Ascending aorta (tissue), 2 donors: ENCODE measurements around the gene PCGF6. TPM values are rescaled to one million over a fixed set of nuclear protein-coding genes. Genes with fewer than 3 reads are reported as not detected.
A peak's percentile ranks its signal among the peaks of the same experiment; 100 is the strongest.

Experiments used
- DNase-seq, 2 donors: peaks; one replicate each; pipeline ENCODE4 v3.0.0-alpha.2; 2019; ENCODE audit warnings: low spot score in 2 of 2
- H3K27ac ChIP-seq, 2 donors: fragments of 200-600 bp; sonication (generic); one replicate each; pipeline ENCODE4 v1.5.1; 2016 to 2017; ENCODE audit warnings: mild to moderate bottlenecking in 1 of 2
- H3K27me3 ChIP-seq: fragments of 200-600 bp; sonication (generic); one replicate; pipeline ENCODE4 v1.5.1; 2017
- H3K36me3 ChIP-seq, 2 donors: fragments of 200-600 bp; sonication (generic); one replicate each; pipeline ENCODE4 v1.5.1; 2016
- H3K4me1 ChIP-seq, 2 donors: fragments of 200-600 bp; sonication (generic); one replicate each; pipeline ENCODE4 v1.5.1; 2016 to 2017; ENCODE audit warnings: mild to moderate bottlenecking in 1 of 2
- H3K4me3 ChIP-seq, 2 donors: fragments of 200-600 bp; sonication (generic); one replicate each; pipeline ENCODE4 v1.5.1; 2016 to 2017; ENCODE audit warnings: mild to moderate bottlenecking in 1 of 2
- H3K9me3 ChIP-seq, 2 donors: fragments of 200-600 bp; sonication (generic); one replicate each; pipeline ENCODE4 v1.5.1; 2016
- intact Hi-C: fragments of 100-400 bp; cut with DNase I; formaldehyde crosslinking; loops from one replicate; pipeline ENCODE4 v1.15.1; 2023
- total RNA-seq: library from RNA; depleted of rRNA; stranded (reverse); fragments of >200 nt; gene quantifications from one replicate; pipeline ENCODE4 v1.1.0, GENCODE V29; 2016
- TF ChIP-seq, protein P1 (sequence below), 3 experiments: fragments of 200-600 bp in 2 of 3; fragments of 450-650 bp in 1 of 3; sonication (generic) in 2 of 3; IDR thresholded peaks; one replicate each; pipeline ENCODE4 v1.5.1; 2016 to 2019; ENCODE audit warnings: antibody characterized with exemption in 3 of 3, mild to moderate bottlenecking in 1 of 3, moderate library complexity in 1 of 3

The PCGF6 gene
- total RNA-seq, 1 donor from 2014 or later: 9.7 TPM

DNA sequence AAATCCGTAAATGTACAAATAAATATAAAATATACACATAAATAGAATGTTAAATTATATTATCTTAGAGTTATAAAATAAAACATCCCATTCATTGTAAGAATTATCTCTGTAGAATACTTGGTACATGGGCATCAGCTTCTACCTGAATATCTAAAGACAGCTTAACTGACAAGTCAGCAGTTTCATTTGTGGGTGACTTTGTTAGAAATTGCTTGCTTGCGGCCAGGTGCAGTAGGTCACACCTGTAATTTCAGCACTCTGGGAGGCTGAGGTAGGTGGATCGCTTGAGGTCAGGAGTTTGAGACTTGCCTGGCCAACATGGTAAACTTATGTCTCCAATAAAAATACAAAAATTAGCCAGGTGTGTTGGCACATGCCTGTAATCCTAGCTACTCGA lies 14.6 kb downstream of the PCGF6 start:
- Histone ChIP-seq H3K4me3 (no peak overlapping the region), H3K36me3 (peaks cover 13 to 24% of the 10 kb centered on the region in 2 donors)

DNA sequence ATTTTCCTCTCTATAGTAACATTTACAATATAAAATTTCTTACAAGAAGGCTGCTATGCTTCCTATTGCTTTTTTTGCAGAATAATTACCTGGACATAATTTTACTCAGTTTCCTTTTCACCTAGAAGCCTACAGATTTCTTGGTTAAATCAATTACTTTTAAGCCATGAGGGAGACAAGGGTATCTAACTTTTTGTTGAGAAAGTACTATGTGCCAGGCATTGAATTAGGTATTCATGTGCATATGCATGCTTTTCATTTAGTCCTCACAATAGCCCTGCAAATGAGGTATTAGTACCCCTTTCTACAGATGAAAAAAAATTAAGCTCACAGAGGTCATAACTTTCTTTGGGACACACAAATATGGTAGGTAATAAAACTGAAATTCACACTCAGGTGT lies 16.4 kb downstream of the PCGF6 start:
- H3K36me3 ChIP-seq: peaks cover 13 to 37% of the 10 kb centered on the region in 2 donors
- DNase-seq: no peak
- no peaks in the 10 kb centered on the region for H3K9me3 ChIP-seq
- TF ChIP-seq, protein P1, sequence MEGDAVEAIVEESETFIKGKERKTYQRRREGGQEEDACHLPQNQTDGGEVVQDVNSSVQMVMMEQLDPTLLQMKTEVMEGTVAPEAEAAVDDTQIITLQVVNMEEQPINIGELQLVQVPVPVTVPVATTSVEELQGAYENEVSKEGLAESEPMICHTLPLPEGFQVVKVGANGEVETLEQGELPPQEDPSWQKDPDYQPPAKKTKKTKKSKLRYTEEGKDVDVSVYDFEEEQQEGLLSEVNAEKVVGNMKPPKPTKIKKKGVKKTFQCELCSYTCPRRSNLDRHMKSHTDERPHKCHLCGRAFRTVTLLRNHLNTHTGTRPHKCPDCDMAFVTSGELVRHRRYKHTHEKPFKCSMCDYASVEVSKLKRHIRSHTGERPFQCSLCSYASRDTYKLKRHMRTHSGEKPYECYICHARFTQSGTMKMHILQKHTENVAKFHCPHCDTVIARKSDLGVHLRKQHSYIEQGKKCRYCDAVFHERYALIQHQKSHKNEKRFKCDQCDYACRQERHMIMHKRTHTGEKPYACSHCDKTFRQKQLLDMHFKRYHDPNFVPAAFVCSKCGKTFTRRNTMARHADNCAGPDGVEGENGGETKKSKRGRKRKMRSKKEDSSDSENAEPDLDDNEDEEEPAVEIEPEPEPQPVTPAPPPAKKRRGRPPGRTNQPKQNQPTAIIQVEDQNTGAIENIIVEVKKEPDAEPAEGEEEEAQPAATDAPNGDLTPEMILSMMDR (IDR thresholded peaks at IDR 0.05): no peak
- intact Hi-C loops: loop anchor here (10.0 kb wide), 1 partner anchor 500 kb away; the partner anchor contains the start of gene CYP17A1
- H3K4me3 ChIP-seq: no peak overlapping the region
- no peaks in the 10 kb centered on the region for H3K4me1 ChIP-seq
- no peak overlapping the region for H3K27ac ChIP-seq
- no peaks in the 10 kb centered on the region for H3K27me3 ChIP-seq

More for the DNA sequence above, 14.6 kb downstream of the PCGF6 start:
- TF ChIP-seq, protein P1 (IDR thresholded peaks at IDR 0.05): no peak
- DNase-seq: no peak
- no peak overlapping the region for H3K27ac ChIP-seq
- H3K9me3 ChIP-seq: no peaks in the 10 kb centered on the region
- no peaks in the 10 kb centered on the region for H3K4me1 ChIP-seq
- intact Hi-C loops: loop anchor here (10.0 kb wide), 1 partner anchor 502 kb away; the partner anchor contains the start of gene CYP17A1
- H3K27me3 ChIP-seq: no peaks in the 10 kb centered on the region

DNA sequence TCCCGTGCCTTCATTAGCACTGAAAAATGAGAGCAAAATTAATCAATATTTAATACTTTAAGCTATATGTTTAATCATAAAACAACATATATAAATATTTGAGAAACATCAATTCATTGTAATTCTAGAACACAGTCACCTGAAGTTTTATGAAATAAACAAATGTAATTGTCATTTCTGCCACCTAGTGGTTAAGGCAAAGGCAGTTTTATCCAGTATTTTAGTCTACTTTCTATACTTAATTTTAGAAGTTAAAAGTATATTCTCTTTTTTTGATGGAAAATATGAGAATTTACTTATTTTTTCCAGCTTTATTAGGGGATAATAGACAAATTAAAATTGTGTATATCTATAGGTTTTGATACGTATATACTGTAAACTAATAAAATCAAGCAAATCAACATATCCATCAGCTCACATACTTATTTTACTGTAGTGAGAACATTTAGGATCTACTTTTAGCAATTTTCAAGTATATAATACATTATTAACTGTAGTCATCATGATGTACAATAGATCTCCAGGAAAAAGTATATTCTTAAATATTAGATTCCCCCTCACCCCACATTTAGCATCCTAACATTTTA lies 16.9 kb downstream of the PCGF6 start:
- H3K27ac ChIP-seq: no peak overlapping the region
- intact Hi-C loops: loop anchor here (10.0 kb wide), 1 partner anchor 499 kb away; the partner anchor contains the start of gene CYP17A1
- H3K27me3 ChIP-seq: no peaks in the 10 kb centered on the region
- H3K4me3 ChIP-seq: no peak overlapping the region
- peaks cover 8 to 35% of the 10 kb centered on the region in 2 donors for H3K36me3 ChIP-seq
- no peak for DNase-seq
- H3K4me1 ChIP-seq: no peaks in the 10 kb centered on the region
- no peaks in the 10 kb centered on the region for H3K9me3 ChIP-seq
- TF ChIP-seq, protein P1 (IDR thresholded peaks at IDR 0.05): peak; percentile 38 to 62 (median 52)

DNA sequence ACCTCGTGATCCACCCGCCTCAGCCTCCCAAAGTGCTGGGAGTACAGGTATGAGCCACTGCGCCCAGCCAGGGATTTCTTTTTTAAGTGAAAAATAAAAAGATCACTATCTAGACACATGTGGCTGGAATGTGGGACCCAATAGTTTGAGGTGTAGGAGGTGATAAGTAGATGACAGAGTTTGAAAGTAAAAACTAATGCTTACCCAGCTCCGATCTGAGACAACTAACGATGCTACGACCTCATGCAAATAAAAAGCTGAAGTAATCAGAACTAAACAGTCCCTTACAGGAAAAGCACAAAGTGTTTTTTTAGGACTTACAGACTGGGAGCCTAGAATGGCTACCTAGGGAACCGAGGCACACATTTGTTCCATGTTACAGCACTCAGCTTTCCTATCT lies 23.0 kb downstream of the PCGF6 start:
- TF ChIP-seq, protein P1 (IDR thresholded peaks at IDR 0.05): no peak
- Histone ChIP-seq H3K9me3 (no peaks in the 10 kb centered on the region), H3K4me1 (no peaks in the 10 kb centered on the region), H3K36me3 (peaks cover 30 to 67% of the 10 kb centered on the region in 2 donors), H3K4me3 (no peak overlapping the region), H3K27ac (no peak overlapping the region), H3K27me3 (no peaks in the 10 kb centered on the region)
- DNase-seq: no peak
- intact Hi-C loops: no loop called here

DNA sequence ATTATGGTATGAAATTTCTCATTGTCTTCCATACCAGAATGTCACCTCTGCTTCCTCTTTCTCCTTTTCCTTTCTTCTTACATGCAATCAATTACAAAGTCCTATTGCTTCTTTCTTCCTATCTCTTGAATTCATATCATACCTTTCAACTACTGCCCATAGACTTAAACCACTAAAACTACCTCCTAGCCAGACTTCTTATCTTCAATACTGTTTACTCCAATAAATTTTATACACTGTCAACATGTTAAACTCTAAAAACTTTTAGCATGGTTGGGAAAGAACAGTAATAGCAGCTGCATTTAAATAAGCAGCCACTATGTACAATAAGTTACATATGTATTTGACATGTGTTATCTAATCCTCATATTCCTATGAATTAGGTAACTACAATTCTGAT lies 34.9 kb downstream of the PCGF6 start:
- intact Hi-C loops: no loop called here
- Histone ChIP-seq H3K9me3 (no peaks in the 10 kb centered on the region), H3K4me3 (no peak overlapping the region), H3K4me1 (no peaks in the 10 kb centered on the region), H3K27me3 (no peaks in the 10 kb centered on the region), H3K27ac (no peak overlapping the region), H3K36me3 (peaks cover 37 to 39% of the 10 kb centered on the region in 2 donors)
- no peak for DNase-seq
- TF ChIP-seq, protein P1 (IDR thresholded peaks at IDR 0.05): no peak
